Prostate gland (tissue), 2 donors: ENCODE results near the gene DIPK1A.

ENCODE experiments used
- POLR2A ChIP-seq: fragments of 450-650 bp; IDR thresholded peaks from one replicate; pipeline ENCODE4 v1.6.1; 2016; ENCODE audit warnings: antibody characterized with exemption, mild to moderate bottlenecking
- POLR2AphosphoS5 ChIP-seq: sonication (generic); formaldehyde crosslinking; IDR thresholded peaks from one replicate; pipeline ENCODE4 v1.6.1; 2017; ENCODE audit warnings: antibody characterized with exemption
- TF ChIP-seq, protein P1 (sequence below), 4 experiments: fragments of 200-600 bp in 2 of 4; fragments of 450-650 bp in 2 of 4; sonication (generic) in 2 of 4; IDR thresholded peaks; 1 replicate in 3 of 4; 2 replicates in 1 of 4; pipeline ENCODE4 v1.5.1; 2016 to 2019; ENCODE audit warnings: antibody characterized with exemption in 4 of 4, mild to moderate bottlenecking in 2 of 4, moderate library complexity in 2 of 4

DNA sequence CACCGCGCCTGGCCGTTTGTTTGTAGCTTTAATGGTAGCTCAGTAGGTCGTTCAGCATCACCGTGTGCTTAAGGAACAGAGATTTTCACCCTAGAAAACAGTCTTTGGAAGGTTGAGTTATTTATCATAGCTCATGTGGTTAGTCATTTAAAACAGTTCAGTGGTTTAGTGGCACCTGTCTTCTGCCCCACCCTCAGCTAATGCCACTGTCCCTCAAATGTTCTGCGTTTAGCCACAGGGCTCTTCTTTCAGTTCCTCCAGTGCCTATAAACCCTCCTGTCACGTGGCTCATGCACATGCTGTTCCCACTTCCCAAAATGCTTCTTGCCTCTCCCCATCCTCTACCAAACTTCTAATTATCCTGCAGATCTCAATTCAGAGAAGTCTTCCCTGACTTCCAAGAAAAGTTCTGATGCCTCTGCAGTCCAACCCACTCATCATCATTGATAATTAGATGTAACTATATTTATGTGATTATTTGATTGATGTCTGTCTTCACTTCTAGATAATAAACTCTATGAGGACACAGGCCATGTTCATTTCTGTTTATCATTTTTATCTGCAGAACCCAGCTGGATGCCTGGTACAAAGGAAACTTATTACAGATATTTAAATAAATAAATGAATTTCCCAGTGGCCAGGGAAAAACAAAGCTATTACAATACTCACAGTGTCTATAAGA, 14.4 kb upstream of the DIPK1A start:
- TF ChIP-seq, protein P1, sequence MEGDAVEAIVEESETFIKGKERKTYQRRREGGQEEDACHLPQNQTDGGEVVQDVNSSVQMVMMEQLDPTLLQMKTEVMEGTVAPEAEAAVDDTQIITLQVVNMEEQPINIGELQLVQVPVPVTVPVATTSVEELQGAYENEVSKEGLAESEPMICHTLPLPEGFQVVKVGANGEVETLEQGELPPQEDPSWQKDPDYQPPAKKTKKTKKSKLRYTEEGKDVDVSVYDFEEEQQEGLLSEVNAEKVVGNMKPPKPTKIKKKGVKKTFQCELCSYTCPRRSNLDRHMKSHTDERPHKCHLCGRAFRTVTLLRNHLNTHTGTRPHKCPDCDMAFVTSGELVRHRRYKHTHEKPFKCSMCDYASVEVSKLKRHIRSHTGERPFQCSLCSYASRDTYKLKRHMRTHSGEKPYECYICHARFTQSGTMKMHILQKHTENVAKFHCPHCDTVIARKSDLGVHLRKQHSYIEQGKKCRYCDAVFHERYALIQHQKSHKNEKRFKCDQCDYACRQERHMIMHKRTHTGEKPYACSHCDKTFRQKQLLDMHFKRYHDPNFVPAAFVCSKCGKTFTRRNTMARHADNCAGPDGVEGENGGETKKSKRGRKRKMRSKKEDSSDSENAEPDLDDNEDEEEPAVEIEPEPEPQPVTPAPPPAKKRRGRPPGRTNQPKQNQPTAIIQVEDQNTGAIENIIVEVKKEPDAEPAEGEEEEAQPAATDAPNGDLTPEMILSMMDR (IDR thresholded peaks at IDR 0.05), result no peak
- no peak for TF ChIP-seq POLR2A
- TF ChIP-seq POLR2AphosphoS5, result no peak
